Gastroesophageal sphincter (tissue), 3 donors: ENCODE data around the gene UBE2O.

Experiments used
- EP300 ChIP-seq: sonication (generic); formaldehyde crosslinking; IDR thresholded peaks from one replicate; pipeline ENCODE4 v1.6.1; 2017; ENCODE audit warnings: antibody characterized with exemption, mild to moderate bottlenecking
- POLR2A ChIP-seq, 2 donors: fragments of 450-650 bp; IDR thresholded peaks; one replicate each; pipeline ENCODE4 v1.6.1; 2017; ENCODE audit warnings: antibody characterized with exemption in 2 of 2, mild to moderate bottlenecking in 2 of 2, moderate library complexity in 1 of 2
- POLR2AphosphoS5 ChIP-seq: sonication (generic); formaldehyde crosslinking; IDR thresholded peaks from one replicate; pipeline ENCODE4 v1.6.1; 2017; ENCODE audit warnings: antibody characterized with exemption
- TF ChIP-seq, protein P1 (sequence below), 4 experiments: fragments of 200-600 bp in 2 of 4; fragments of 450-650 bp in 2 of 4; sonication (generic) in 1 of 4; IDR thresholded peaks; one replicate each; pipeline ENCODE4 v1.5.1; 2017 to 2019; ENCODE audit warnings: antibody characterized with exemption in 4 of 4, mild to moderate bottlenecking in 2 of 4, moderate library complexity in 2 of 4

DNA sequence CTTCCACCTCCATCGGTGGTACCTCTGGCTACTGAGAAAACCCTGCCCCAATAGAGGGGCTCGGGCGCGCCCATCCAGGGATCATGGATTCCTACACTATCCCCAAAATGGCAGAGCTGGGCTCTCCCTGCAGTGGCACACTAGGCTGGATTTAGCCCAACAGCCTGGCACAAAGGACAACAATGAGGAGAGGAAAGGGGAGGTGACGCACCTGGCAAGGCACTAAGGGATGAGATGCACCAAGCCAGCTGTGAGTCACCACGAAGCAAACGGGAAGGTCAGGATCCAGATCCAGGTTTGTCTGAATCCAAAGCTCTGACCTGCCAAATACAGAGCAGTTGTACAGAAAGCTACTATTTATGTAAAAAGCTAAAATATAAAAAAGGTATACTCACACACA is 18.1 kb downstream of the UBE2O start:
- no peak for TF ChIP-seq POLR2A (IDR thresholded peaks at IDR 0.05)
- TF ChIP-seq, protein P1, sequence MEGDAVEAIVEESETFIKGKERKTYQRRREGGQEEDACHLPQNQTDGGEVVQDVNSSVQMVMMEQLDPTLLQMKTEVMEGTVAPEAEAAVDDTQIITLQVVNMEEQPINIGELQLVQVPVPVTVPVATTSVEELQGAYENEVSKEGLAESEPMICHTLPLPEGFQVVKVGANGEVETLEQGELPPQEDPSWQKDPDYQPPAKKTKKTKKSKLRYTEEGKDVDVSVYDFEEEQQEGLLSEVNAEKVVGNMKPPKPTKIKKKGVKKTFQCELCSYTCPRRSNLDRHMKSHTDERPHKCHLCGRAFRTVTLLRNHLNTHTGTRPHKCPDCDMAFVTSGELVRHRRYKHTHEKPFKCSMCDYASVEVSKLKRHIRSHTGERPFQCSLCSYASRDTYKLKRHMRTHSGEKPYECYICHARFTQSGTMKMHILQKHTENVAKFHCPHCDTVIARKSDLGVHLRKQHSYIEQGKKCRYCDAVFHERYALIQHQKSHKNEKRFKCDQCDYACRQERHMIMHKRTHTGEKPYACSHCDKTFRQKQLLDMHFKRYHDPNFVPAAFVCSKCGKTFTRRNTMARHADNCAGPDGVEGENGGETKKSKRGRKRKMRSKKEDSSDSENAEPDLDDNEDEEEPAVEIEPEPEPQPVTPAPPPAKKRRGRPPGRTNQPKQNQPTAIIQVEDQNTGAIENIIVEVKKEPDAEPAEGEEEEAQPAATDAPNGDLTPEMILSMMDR (IDR thresholded peaks at IDR 0.05), result no peak
- TF ChIP-seq EP300, result no peak
- no peak for TF ChIP-seq POLR2AphosphoS5
